Brain pericyte (primary cell): ENCODE results near the gene STOML1.

Experiments used
- DNase-seq: peaks from one replicate; pipeline ENCODE4 v3.0.0-alpha.2; 2012; ENCODE audit warnings: low read depth, low spot score

The STOML1 gene

DNA sequence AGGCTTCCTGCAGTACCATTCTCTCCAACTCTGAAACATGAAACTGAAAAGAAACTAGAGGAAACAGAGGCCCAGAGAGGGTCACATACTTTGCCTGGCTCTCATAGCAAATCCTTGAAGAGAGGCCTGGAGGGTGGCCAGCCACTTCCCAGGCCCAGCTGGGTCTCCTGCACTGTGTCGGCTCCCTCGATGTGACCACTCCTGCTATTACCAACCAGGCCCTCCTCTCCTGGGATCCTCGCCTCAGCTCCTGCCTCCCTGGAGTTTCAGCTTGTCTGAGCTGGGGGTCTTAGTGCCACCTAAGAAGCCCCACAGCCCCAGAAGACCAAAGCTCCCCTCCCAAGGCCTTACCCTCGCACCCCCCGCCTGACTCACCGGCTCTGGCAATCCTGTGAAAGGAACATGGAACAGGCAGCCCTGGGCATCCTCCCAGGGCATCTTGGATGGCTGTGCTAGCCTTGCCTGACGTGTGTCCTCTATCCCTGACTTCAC lies 61.3 kb downstream of the STOML1 start:
- DNase-seq: no peak

GRCh38 chr15:73930371-73930770 lies 61.7 kb downstream of the STOML1 start:
- DNase-seq: no peak

DNA sequence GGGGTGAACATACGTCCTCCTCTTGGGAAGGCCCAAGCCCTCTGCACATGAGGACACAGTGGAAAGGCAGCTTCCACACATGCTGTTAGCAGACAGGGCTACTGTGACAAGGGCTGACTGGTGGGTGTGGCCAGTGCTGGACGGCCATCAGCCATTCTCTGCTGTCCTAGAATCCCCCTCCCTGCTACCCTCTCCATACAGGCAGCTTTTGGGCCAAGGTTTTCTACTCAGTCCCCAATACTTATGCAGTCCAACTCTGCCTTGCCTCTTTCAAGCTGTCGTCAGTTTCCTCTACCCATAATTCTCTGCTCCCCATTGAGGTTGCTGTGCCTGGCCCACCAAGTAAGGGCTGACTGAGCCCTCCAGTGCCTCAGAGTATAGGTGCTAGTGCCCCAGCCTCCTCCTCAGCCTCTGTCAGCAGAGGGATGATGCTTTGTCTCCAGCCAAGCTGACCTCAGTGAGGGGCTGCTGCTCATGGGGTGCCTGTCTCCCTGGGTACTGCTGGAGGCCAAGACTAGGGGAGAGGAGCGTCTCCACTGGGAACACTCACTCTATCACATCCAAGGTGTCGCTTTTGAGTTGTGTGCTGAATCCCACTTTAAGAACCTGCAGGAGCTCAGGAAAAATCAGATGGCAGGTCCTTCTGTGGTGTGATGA lies 63.0 kb downstream of the STOML1 start:
- no peak for DNase-seq
